Measurements from ENCODE around the gene ACTN4. TPM values are rescaled to one million over a fixed set of nuclear protein-coding genes. Genes with fewer than 3 reads are reported as not detected.
A peak's percentile ranks its signal among the peaks of the same experiment; 100 is the strongest.

ACTN4 gene
- total and polyA plus RNA-seq, 2 donors (not counting 3 experiments of a cell fraction or from before 2014, with no cell fraction given), result 313 to 748 TPM

DNA sequence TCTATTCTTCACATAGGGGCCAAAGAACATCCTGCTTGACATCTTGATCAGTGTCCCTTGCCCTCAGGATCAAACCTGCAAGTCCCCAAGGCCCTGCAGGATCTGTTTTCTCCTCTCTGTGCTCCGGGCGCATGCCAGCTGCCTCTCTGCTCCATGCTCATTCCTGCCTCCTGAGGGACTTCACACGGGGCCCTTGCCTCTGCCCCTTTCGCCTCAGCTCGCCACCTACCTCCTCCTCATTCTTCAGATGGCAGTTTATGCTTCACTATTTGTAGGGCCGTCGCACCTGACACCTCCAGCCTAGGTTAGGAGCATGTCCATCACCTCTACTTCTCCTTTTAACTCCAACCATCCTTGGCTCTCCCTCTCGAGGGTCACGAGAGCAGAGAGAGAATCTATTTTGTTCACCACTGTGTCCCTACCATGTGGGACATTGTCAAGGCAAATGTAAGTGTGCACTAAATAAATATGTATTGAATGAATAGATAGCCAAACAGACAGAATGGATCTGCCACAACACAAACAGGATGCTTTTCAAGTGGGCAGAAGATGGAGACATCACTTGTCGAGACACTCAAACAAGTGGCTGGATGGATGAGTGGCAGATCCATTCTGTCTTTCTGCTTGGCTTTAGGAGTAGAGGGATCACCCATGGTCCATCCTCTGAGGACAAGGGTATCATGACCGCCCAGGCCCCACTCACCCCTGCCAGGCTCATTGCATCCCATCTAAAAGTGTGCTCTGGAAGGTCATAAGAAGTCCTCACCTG is 29.6 kb downstream of the ACTN4 start:
- dilution Hi-C loops (cut with MboI; ENCODE audit: extremely low pct_ligation_motif_present, low sequenced_read_pairs), result no loop called here

More for the DNA sequence above, 29.6 kb downstream of the ACTN4 start:
- BruUV-seq (replicated peaks), result no TSS peak
- intact Hi-C loops (cut with micrococcal nuclease), result loop anchor here (1.0 kb wide), 1 partner anchor 7 kb away; no protein-coding TSS in a partner anchor
- peaks cover 90% of the 10 kb centered on the region for H3K79me2 ChIP-seq (ENCODE audit: control insufficient read depth, insufficient read depth, low read length)
- H3K9me1 ChIP-seq (replicated peaks; ENCODE audit: control insufficient read depth, extremely low read depth, insufficient read depth, low read length), result no peaks in the 10 kb centered on the region
- no peak for DNase-seq (ENCODE audit: low read depth, low spot score)
- no peaks in the 10 kb centered on the region for H3K27me3 ChIP-seq (ENCODE audit: control insufficient read depth in 2 of 2, insufficient read depth in 2 of 2, low read length in 2 of 2)
- H3K27ac ChIP-seq (ENCODE audit: insufficient read depth, low read depth, low read length), result peak overlapping the region; percentile 5
- H3K9ac ChIP-seq (replicated peaks; ENCODE audit: extremely low read depth, insufficient read depth, low read length), result no peak overlapping the region
- POLR2A ChIA-PET, result no interaction called here
- H3K4me2 ChIP-seq (ENCODE audit: insufficient read depth, low read length), result no peak overlapping the region
- CTCF ChIA-PET, result interaction anchor here (1.2 to 1.3 kb wide), 3 partner anchors 8 to 28 kb away, joined by 3 to 6 read pairs (median 4); no protein-coding TSS in a partner anchor
- no peak for TF ChIP-seq GATA2 (IDR thresholded peaks at IDR 0.05; ENCODE audit: insufficient read depth, insufficient read length, low read depth, low read length)
- TF ChIP-seq POLR2A (IDR thresholded peaks at IDR 0.05; ENCODE audit: low read depth, low read length), result no peak
- no peak for TF ChIP-seq FOS (IDR thresholded peaks at IDR 0.05; ENCODE audit: borderline replicate concordance, insufficient read depth, low read length)
- no peak for TF ChIP-seq EZH2 (IDR thresholded peaks at IDR 0.05; ENCODE audit: borderline replicate concordance, low read depth, low read length, severe bottlenecking)
- TF ChIP-seq, protein P1, sequence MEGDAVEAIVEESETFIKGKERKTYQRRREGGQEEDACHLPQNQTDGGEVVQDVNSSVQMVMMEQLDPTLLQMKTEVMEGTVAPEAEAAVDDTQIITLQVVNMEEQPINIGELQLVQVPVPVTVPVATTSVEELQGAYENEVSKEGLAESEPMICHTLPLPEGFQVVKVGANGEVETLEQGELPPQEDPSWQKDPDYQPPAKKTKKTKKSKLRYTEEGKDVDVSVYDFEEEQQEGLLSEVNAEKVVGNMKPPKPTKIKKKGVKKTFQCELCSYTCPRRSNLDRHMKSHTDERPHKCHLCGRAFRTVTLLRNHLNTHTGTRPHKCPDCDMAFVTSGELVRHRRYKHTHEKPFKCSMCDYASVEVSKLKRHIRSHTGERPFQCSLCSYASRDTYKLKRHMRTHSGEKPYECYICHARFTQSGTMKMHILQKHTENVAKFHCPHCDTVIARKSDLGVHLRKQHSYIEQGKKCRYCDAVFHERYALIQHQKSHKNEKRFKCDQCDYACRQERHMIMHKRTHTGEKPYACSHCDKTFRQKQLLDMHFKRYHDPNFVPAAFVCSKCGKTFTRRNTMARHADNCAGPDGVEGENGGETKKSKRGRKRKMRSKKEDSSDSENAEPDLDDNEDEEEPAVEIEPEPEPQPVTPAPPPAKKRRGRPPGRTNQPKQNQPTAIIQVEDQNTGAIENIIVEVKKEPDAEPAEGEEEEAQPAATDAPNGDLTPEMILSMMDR (IDR thresholded peaks at IDR 0.05; ENCODE audit: extremely low read depth in 1 of 2, insufficient read depth in 1 of 2, low read depth in 1 of 2, low read length in 2 of 2), result no peak
- no peak for TF ChIP-seq MYC (IDR thresholded peaks at IDR 0.05; ENCODE audit: low read depth, low read length)
- TF ChIP-seq JUN (IDR thresholded peaks at IDR 0.05; ENCODE audit: borderline replicate concordance, insufficient read depth, insufficient read length, low read depth), result no peak
- TF ChIP-seq, protein P2, sequence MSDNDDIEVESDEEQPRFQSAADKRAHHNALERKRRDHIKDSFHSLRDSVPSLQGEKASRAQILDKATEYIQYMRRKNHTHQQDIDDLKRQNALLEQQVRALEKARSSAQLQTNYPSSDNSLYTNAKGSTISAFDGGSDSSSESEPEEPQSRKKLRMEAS (IDR thresholded peaks at IDR 0.05; ENCODE audit: insufficient read depth, insufficient read length), result no peak
- TF ChIP-seq POLR2AphosphoS5 (IDR thresholded peaks at IDR 0.05; ENCODE audit: insufficient read depth, low read depth, low read length), result no peak
- H3K36me3 ChIP-seq (ENCODE audit: control insufficient read depth in 2 of 2, extremely low read depth in 1 of 2, insufficient read depth in 2 of 2, low read length in 2 of 2), result peaks cover 0 to 2% of the 10 kb centered on the region in 2 experiments
- no peak for FAIRE-seq
- no peak overlapping the region for H2AFZ ChIP-seq (ENCODE audit: low read depth, low read length)
- H3K9me3 ChIP-seq (replicated peaks; ENCODE audit: control insufficient read depth, insufficient read depth, low read length), result no peaks in the 10 kb centered on the region
- no peak overlapping the region for H3K4me3 ChIP-seq (replicated peaks in 1 of 3; ENCODE audit: insufficient read depth in 1 of 3, low read depth in 1 of 3, low read length in 3 of 3)
- H3K4me1 ChIP-seq (ENCODE audit: control insufficient read depth, extremely low read depth, insufficient read depth, low read length), result peaks cover 46% of the 10 kb centered on the region
- no peaks in the 10 kb centered on the region for H4K20me1 ChIP-seq (replicated peaks; ENCODE audit: control insufficient read depth, extremely low read depth, insufficient read depth, low read length)
